Measurements from ENCODE around the gene DCLK2. TPM values are rescaled to one million over a fixed set of nuclear protein-coding genes. Genes with fewer than 3 reads are reported as not detected.

The DCLK2 gene
- total and polyA plus RNA-seq, 2 of the 13 experiments (the other 11 are each of a cell fraction or from before 2014, with no cell fraction given) = not detected

GRCh38 chr4:150229520-150229919 is 151.3 kb downstream of the DCLK2 start:
- POLR2A ChIA-PET = no interaction called here
- ATAC-seq = no peak
- 0% methylated on average over 1 of the region's 1 CpG for WGBS (ENCODE audit: low lambda C conversion rate)

GRCh38 chr4:150230561-150230960 is 152.3 kb downstream of the DCLK2 start:
- FAIRE-seq (no peak), ATAC-seq (no peak), DNase-seq (ENCODE audit: low spot score) (no peak)
- POLR2A ChIA-PET = no interaction called here
- H3K4me1 ChIP-seq (ENCODE audit: insufficient read depth, low read length) = no peaks in the 10 kb centered on the region
- H3K9ac ChIP-seq (ENCODE audit: insufficient read depth, low read depth, low read length) = no peak overlapping the region
- H3K9me3 ChIP-seq (ENCODE audit: low read length) = no peaks in the 10 kb centered on the region
- H3K27me3 ChIP-seq (ENCODE audit: control insufficient read depth in 1 of 2, insufficient read depth in 2 of 2, low read length in 2 of 2) = peaks cover 0 to 16% of the 10 kb centered on the region in 2 experiments; a peak in 2 of 5 replicates
- H3K4me3 ChIP-seq (replicated peaks in 1 of 3; ENCODE audit: insufficient read depth in 1 of 3, low read depth in 2 of 3, low read length in 3 of 3) = no peak overlapping the region
- TF ChIP-seq HNRNPL (IDR thresholded peaks at IDR 0.05; ENCODE audit: low read depth, low read length) = no peak
- TF ChIP-seq ZNF550 (CRISPR knock-in tag; IDR thresholded peaks at IDR 0.05; ENCODE audit: borderline replicate concordance) = no peak
- TF ChIP-seq ZNF280B (CRISPR knock-in tag; IDR thresholded peaks at IDR 0.05; ENCODE audit: borderline replicate concordance) = no peak
- TF ChIP-seq CAMTA2 (CRISPR knock-in tag; IDR thresholded peaks at IDR 0.05; ENCODE audit: borderline replicate concordance) = no peak
- TF ChIP-seq KAT8 (CRISPR knock-in tag; IDR thresholded peaks at IDR 0.05) = no peak
- TF ChIP-seq ZNF746 (CRISPR knock-in tag; IDR thresholded peaks at IDR 0.05) = no peak
- H3K36me3 ChIP-seq (replicated peaks in 1 of 2; ENCODE audit: control insufficient read depth in 1 of 2, insufficient read depth in 2 of 2, low read length in 2 of 2) = no peaks in the 10 kb centered on the region
- in situ Hi-C loops (cut with HindIII; ENCODE audit: extremely low pct_ligation_motif_present, low pct_unique_long_range_greater_than_20kb) = no loop called here
- intact Hi-C loops (cut with micrococcal nuclease; ENCODE audit: unreplicated experiment) = no loop called here
- no peaks in the 10 kb centered on the region for H3K79me2 ChIP-seq (ENCODE audit: insufficient read depth, low read length)
- 0% methylated on average over 2 of the region's 2 CpGs for WGBS (ENCODE audit: low lambda C conversion rate)
- CTCF ChIA-PET (ENCODE audit: low intra/inter-chr PET ratio, low total read pairs) = no interaction called here
- no TSS peak for BruUV-seq (replicated peaks)
- H3K27ac ChIP-seq (ENCODE audit: extremely low read length, insufficient read depth, low read length) = no peak overlapping the region
- H3K4me2 ChIP-seq (ENCODE audit: low read depth, low read length) = no peak overlapping the region
- no peaks in the 10 kb centered on the region for H4K20me1 ChIP-seq (ENCODE audit: insufficient read depth, low read length)
- H2AFZ ChIP-seq (ENCODE audit: low read length) = no peak overlapping the region

More at GRCh38 chr4:150229520-150229919, 151.3 kb downstream of the DCLK2 start:
- H2AFZ ChIP-seq (ENCODE audit: low read length) = no peak overlapping the region
- H3K4me1 ChIP-seq (ENCODE audit: insufficient read depth, low read length) = no peaks in the 10 kb centered on the region
- intact Hi-C loops (cut with micrococcal nuclease; ENCODE audit: unreplicated experiment) = no loop called here
- CTCF ChIA-PET (ENCODE audit: low intra/inter-chr PET ratio, low total read pairs) = no interaction called here
- in situ Hi-C loops (cut with HindIII; ENCODE audit: extremely low pct_ligation_motif_present, low pct_unique_long_range_greater_than_20kb) = no loop called here
- no peaks in the 10 kb centered on the region for H3K36me3 ChIP-seq (replicated peaks in 1 of 2; ENCODE audit: control insufficient read depth in 1 of 2, insufficient read depth in 2 of 2, low read length in 2 of 2)
- no peak overlapping the region for H3K4me3 ChIP-seq (replicated peaks in 1 of 3; ENCODE audit: insufficient read depth in 1 of 3, low read depth in 2 of 3, low read length in 3 of 3)
- BruUV-seq (replicated peaks) = no TSS peak
- H3K27me3 ChIP-seq (ENCODE audit: control insufficient read depth in 1 of 2, insufficient read depth in 2 of 2, low read length in 2 of 2) = peaks cover 0 to 9% of the 10 kb centered on the region in 2 experiments; a peak in 2 of 5 replicates
- H3K4me2 ChIP-seq (ENCODE audit: low read depth, low read length) = no peak overlapping the region
- no peaks in the 10 kb centered on the region for H4K20me1 ChIP-seq (ENCODE audit: insufficient read depth, low read length)
- TF ChIP-seq HNRNPUL1 (IDR thresholded peaks at IDR 0.05; ENCODE audit: low read depth, low read length) (no peak), RNF219 (CRISPR knock-in tag; IDR thresholded peaks at IDR 0.05) (no peak), ZNF207 (IDR thresholded peaks at IDR 0.05; ENCODE audit: borderline replicate concordance) (no peak)
- no peak for FAIRE-seq
- H3K9ac ChIP-seq (ENCODE audit: insufficient read depth, low read depth, low read length) = no peak overlapping the region
- H3K9me3 ChIP-seq (ENCODE audit: low read length) = no peaks in the 10 kb centered on the region
- H3K79me2 ChIP-seq (ENCODE audit: insufficient read depth, low read length) = no peaks in the 10 kb centered on the region
- no peak for DNase-seq (ENCODE audit: low spot score)
- no peak overlapping the region for H3K27ac ChIP-seq (ENCODE audit: extremely low read length, insufficient read depth, low read length)
